Dermis blood vessel endothelial cell (primary cell): Measurements from ENCODE around the gene KCNAB2. TPM values are rescaled to one million over a fixed set of nuclear protein-coding genes. Genes with fewer than 3 reads are reported as not detected.
"Not testable (repeated sequence)": the region's sequence is repeated elsewhere in the genome, so short reads cannot be mapped to it uniquely, and the experiment has no call there.

Experiments
- DNase-seq: peaks from one replicate; pipeline ENCODE4 v3.0.0; 2010
- total RNA-seq: library from RNA; depleted of rRNA; stranded (reverse); fragments of >200 nt; gene quantifications from 2 replicates; pipeline ENCODE4 v1.2.3, GENCODE V29; 2014

KCNAB2 gene
- total RNA-seq, 1 donor from 2014 or later, result 2.9 TPM

DNA sequence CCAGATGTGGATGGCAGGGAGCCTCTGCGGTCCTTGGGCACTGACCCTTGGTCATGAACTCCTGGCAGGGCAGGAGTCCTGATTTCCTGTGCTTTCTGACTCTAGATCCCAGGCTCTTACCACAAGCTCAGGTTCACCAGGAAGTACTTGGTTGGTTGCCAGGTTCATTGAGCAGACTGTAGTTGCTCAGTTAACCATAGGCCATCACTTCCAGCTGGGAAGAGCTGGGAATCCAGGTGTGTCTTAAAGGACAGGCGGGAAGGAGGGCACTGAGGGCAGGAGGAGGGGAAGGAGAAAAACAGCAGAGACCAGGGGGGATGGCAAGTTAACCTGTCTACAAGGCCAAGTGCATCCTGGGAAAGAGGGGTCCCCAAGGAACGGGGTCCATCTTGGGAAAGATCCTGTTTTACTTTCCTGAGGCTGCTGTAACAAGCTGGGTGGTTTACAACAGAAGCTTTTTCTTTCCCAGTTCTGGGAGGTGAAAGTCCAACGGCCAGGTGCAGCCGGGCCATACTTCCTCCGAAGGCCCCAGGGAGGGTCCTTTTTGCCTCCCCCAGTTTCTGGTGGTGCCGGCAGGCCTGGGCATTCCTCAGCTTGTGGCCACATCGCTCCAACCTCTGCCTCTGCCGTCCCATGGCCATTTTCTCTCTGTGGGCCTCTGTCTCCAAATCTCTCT is 11.6 kb downstream of the KCNAB2 start:
- DNase-seq, result no peak

DNA sequence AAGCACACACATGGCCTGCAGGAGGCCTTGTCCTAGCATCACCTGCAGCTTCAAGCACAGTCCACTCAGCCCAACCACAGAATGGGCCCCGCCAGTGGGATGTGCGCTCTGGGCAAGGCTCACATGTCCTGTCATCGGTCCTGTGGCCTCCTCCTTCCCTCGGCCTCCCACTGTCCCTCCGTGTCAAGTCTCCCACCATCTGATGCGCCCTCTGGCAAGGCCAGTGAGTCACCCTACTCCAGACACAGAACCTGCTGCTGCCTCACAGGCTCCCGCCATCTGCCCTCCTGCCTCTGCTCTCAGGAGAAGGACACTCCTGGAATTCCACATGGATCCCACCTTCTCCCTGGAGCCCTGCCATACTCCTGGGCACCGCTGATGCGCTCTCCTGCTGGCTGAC is 14.2 kb downstream of the KCNAB2 start:
- DNase-seq, result peak; percentile 20

- no peak for DNase-seq
Observed at GRCh38 chr1:6062670-6063069, 17.0 kb downstream of the KCNAB2 start.

- DNase-seq, result peak; percentile 24
Observed at GRCh38 chr1:6063532-6064053, 17.9 kb downstream of the KCNAB2 start.

DNA sequence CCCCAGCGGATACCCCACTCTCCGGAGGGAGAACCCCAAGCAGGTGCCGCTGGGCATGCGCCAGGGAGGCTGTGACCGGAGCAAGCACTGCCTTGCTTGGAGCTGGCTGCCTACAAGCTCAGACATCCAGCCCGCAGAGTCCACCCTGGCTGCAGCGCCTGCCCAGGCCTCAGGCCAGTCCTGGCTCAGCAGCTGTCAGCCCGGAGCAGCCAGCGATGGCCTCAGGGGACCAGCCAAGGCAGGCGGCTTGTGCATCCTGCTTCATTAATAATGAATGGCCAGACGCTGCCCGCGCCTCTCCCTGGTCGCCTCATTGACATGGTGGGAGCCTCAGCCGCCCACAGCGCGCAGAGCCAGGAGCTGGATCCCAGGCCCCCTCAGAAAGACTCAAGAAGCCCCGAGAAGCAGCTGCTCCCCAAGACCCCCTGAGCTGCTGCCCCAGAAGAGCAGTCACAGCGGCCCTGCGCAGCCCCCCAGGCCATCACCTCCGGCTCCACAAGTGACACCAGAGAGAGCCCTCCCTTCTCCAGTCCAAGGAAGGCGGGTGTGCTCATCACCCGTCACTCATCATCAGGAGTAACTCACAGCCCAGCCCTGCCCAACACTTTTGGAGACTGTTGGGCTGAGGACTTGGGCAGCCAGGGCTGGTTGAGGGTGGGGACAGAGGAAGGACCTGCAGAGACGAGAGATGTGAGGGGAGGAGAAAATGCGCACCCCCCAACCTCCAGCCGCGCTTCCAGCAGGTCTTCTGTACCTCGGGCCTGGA is 19.6 kb downstream of the KCNAB2 start:
- no peak for DNase-seq

DNA sequence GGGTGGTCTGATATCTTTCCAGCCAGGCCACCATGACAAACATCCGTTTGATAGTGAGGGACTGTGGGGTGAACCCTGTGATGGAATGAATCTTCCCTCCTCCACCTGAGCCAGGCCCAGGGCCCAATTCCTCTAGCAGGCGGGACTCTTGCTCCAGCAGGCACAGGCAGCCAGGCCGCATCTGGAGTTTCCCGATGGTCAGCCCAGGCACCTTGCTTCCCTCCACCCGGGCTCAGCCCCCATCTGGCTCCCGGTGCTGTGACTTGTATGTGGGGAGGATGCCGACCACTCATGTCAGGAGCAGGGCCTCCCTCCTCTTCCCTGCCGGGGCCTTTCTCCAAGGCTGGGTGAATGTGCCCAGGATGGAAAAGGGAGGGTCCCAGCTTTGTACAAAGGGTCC is 21.0 kb downstream of the KCNAB2 start:
- DNase-seq, result no peak

- no peak for DNase-seq
Observed at GRCh38 chr1:6068073-6068472, 22.4 kb downstream of the KCNAB2 start.

GRCh38 chr1:6068932-6069331 is 23.2 kb downstream of the KCNAB2 start:
- no peak for DNase-seq

DNA sequence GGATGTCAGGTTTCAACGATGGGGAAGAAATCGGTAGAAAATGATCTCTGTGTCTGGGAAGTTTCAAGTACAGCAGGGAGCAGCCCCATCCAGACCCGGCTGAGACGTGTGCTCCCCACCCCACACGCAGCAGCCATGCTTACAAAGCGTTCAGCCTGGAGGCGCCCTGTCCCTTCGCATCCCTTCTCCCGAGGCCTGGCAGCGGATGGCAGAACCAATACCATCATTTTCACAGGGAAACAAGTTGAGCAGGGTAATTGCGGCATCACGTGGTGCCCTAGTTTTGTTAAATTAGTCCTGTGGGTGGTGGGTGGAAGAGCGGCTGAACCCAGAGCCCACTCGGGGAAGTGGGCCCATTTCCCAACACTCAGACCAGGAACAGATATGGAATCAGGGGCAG is 23.9 kb downstream of the KCNAB2 start:
- no peak for DNase-seq

GRCh38 chr1:6070450-6070974 is 24.8 kb downstream of the KCNAB2 start:
- DNase-seq, result peak; percentile 55

DNA sequence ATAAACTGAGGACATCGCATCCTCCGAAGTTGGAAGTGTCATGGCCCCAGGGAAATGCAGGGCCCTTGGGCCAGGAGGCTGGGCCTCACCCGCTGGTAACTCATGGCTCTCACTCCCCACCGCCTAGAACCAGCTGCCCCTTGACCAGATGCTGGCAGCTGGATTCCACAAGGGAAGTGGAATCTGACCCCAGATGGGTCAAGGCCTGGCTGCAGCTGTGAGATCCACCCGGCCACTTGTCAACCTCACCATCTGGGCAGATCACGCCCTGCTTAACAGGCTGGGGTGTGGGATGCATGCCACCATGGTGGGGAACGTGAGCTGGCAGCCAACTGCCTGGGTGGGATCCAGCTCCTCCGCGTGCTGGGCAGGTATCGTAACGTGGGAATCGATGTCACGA is 25.5 kb downstream of the KCNAB2 start:
- DNase-seq, result no peak

DNA sequence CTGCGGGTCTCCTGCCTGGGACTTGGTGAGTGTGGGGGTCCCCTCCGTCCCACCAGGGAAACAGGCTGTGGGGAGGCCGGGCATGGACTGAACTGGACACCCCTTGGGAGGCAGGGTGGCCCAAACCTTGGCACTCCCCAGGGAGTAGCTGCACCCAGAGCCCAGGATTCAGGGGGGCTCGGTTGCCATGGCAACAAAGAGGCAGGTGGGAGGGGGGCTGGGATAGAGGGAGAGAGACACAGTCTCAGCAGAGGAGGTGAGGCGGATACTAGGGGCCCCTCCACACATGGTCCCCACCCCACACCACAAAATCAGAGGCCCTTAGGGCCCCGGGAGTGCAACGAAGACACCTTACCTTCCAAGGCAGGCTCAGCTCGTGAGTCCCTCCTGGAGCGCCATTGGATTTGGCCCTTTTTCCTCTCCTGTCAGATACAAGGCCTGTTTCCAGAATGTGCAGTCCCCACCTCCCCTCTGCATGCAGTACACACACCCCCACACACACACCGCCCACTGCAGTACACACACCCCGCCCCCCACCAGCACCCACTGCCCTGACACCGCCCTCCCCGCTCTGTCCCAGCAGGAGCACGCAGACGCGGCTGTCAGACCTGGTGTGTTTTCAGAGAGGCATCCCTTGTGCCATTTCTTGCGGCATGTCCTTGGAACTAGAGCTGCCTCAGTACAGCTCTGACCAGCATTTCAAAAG is 27.2 kb downstream of the KCNAB2 start:
- no peak for DNase-seq

DNA sequence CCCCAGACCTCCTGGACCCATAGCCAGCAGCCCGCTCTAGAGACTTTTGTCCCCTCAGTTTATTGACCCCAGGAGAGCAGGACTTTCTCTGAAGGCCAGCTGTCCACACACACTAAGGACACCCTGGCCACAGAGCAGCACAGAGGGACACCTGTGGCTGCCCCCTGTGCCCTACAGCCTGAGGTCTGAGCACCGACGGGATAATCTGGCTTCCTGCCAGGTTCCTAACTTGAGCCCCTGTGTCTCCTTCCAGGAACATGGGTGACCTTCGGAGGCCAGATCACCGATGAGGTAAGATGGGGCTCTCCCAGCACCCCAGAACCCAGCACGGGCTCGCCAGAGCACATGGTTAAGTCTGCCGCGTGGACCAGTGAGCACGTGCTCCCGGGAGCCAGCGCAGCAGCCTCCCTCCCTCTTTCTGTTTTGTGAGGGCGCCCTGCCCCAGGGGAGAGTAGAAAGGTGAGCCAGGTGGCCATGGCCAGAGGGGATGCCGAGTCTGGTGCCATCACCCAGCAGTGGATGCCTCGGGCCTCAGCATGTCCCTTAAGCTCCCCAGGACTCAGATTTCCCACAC is 27.9 kb downstream of the KCNAB2 start:
- DNase-seq, result no peak

DNA sequence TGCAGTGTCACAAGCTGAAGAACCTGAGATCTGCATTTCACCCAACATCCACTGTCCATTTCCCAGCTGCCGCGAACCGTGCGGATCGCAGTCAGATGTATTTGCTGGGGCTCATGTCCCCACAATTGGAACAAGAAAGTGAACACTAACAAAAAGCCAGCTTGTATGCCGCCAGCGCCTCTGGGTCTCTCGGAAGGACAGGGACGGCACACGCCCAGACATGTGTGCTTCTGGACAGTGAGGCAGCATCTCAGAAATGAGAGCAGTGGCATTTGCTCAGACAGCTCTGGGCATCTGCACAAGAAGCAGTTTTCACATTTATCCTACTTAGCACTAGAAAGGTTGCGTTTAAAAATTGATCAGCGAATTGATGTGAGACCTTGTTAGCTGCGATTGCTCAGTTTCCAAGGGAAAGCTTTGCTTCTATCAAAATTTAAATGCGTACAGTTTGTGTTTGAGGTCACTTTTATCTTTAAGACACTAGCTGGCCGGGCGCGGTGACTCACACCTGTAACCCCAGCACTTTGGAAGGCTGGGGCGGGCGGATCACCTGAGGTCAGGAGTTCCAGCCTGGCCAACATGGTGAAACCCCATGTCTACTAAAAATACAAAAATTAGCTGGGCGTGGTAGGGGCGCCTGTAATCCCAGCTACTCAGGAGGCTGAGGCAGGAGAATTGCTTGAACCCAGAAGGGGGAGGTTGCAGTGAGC is 28.7 kb downstream of the KCNAB2 start:
- no peak for DNase-seq

GRCh38 chr1:6075748-6076147 is 30.1 kb downstream of the KCNAB2 start:
- DNase-seq, result no peak

DNA sequence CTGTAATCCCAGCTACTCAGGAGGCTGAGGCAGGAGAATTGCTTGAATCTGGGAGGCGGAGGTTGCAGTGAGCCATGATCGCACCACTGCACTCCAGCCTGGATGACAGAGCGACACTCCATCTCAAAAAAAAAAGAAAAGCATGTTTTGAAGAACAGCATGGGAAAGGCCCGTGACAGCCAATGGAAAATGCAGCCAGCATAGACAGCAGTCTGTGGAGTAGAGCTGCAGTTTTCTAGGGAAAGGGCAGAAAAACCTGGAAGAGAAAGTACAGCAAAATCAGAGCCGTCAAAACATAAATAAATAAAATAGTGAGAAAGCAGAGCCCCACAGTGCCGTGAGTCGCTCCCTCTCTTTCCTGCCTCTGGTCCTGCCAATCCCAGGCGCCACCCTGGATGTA is 31.4 kb downstream of the KCNAB2 start:
- DNase-seq, result not testable (repeated sequence)

DNA sequence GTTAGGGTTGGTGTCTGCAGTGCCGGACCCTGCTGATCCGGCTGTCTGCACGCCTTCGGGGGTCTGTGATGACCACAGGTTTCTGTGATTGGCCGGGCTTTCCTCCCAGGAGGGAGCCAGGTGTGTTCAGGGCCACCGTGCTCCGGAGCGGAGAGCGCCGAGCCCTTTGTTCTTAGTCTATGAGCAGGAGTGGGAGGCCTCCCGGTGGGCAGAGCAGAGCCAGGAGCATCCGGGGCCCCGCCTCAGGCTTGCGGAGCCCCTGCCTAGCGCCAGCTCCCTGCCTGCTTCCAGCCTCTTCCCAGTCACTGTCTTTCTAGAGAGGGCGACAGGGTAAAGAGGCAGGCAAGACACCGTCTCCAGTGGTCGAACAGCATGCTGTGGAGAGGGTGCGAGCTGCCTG is 31.8 kb downstream of the KCNAB2 start:
- no peak for DNase-seq

DNA sequence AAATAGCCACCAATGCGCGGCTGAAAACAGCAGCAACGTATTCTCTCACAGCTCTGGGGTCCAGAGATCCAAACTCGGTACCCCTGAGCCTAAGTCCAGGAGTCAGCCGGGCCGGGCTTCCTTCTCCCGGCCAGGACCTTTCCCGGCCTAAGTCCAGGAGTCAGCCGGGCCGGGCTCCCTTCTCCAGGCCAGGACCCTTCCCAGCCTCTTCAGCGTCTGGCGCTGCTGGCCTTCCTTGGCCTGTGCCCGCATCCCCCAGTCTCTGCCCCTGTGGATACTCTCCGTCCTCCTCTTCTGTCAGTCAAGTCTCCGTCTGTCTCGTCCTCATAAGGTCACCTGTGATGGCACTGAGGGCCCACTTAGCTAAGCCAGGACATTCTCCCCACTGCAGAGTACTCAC is 32.2 kb downstream of the KCNAB2 start:
- no peak for DNase-seq

GRCh38 chr1:6080469-6080868 is 34.8 kb downstream of the KCNAB2 start:
- peak; percentile 63 for DNase-seq

DNA sequence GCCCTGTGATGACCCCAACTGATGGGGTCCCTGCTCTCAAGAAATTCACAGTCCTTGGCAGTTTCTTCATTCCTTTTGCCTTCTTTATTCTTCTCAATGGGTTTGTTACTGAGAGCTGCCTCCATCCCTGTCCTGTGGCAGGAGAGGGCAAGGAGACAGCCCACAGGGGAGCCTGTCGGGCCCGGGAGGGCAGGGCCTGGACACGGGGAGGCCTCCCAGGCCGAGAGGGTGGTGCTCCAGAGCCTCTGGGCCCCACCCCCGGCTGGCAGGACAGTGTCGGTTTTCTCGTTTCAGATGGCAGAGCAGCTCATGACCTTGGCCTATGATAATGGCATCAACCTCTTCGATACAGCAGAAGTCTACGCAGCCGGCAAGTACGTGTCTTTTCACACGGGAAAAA is 36.2 kb downstream of the KCNAB2 start:
- DNase-seq, result no peak

- DNase-seq, result peak; percentile 13
Observed at GRCh38 chr1:6082430-6082971, 36.8 kb downstream of the KCNAB2 start.

DNA sequence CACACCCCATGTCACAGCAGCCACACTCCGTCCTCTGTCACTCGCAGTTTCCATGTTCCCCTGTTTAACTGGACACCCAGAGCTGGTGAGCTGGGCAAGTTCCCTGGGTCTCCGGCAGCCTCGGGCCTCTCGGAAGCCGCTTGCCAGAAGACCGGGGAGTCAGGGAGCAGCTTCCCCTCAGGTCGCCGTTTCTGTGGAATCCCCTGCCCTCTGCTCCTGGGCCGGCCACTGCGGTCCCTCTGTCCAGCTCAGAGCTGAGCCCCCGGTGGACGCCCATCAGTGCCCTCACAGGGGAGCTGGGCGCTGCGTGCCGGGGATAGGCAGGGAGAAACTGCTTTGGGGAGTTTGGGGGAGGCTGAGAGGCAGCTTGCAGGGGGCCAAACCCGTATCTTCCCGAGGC is 37.7 kb downstream of the KCNAB2 start:
- DNase-seq, result no peak
